Esophagus muscularis mucosa (tissue), 4 donors: ENCODE measurements around the gene TIE1. TPM values are rescaled to one million over a fixed set of nuclear protein-coding genes. Genes with fewer than 3 reads are reported as not detected.

Experiments
- DNase-seq: peaks from one replicate; pipeline ENCODE4 v3.0.0-alpha.2; 2017; ENCODE audit errors: extremely low spot score
- H3K27ac ChIP-seq, 4 donors: fragments of 200-600 bp; sonication (generic); replicated peaks in 1 of 4; 1 replicate in 3 of 4; 2 replicates in 1 of 4; pipeline ENCODE4 v1.5.1; 2016 to 2019; ENCODE audit warnings: mild to moderate bottlenecking in 1 of 4
- H3K27me3 ChIP-seq, 4 donors: fragments of 200-600 bp; sonication (generic); one replicate each; pipeline versions ENCODE4 v1.5.1 to v1.6.0; 2016 to 2019
- H3K36me3 ChIP-seq, 4 donors: fragments of 200-600 bp; sonication (generic); one replicate each; pipeline ENCODE4 v1.5.1; 2016 to 2019
- H3K4me1 ChIP-seq, 4 donors: fragments of 200-600 bp; sonication (generic); one replicate each; pipeline ENCODE4 v1.5.1; 2016 to 2019
- H3K4me3 ChIP-seq, 4 donors: fragments of 200-600 bp; sonication (generic); 1 replicate in 2 of 4; 2 replicates in 2 of 4; pipeline ENCODE4 v1.5.1; 2016 to 2019; ENCODE audit warnings: mild to moderate bottlenecking in 4 of 4, moderate library complexity in 1 of 4
- H3K9me3 ChIP-seq, 4 donors: fragments of 200-600 bp; sonication (generic); 1 replicate in 3 of 4; 2 replicates in 1 of 4; pipeline ENCODE4 v1.5.1; 2016 to 2019
- EP300 ChIP-seq: sonication (generic); formaldehyde crosslinking; IDR thresholded peaks from one replicate; pipeline ENCODE4 v1.6.1; 2017; ENCODE audit warnings: antibody characterized with exemption
- POLR2A ChIP-seq: fragments of 450-650 bp; IDR thresholded peaks from one replicate; pipeline ENCODE4 v1.6.1; 2017; ENCODE audit warnings: antibody characterized with exemption, moderate library complexity, mild to moderate bottlenecking, low read depth
- POLR2AphosphoS5 ChIP-seq, 2 donors: sonication (generic); formaldehyde crosslinking; IDR thresholded peaks; one replicate each; pipeline ENCODE4 v1.6.1; 2017; ENCODE audit warnings: antibody characterized with exemption in 2 of 2
- WGBS: methylation state at CpG from one replicate; pipeline ENCODE4 v1.1.5; 2018; 5-methylcytosine and 5-hydroxymethylcytosine counted together
- intact Hi-C: fragments of 100-400 bp; cut with DNase I; formaldehyde crosslinking; loops from one replicate; pipeline ENCODE4 v1.15.1; 2023
- total RNA-seq, 4 donors: library from RNA; depleted of rRNA; stranded (reverse); fragments of >200 nt; gene quantifications; one replicate each; pipeline versions ENCODE4 v1.1.0 to v1.2.1, GENCODE V29; 2016
- TF ChIP-seq, protein P1 (sequence below), 3 experiments: fragments of 200-600 bp in 2 of 3; fragments of 450-650 bp in 1 of 3; sonication (generic) in 2 of 3; IDR thresholded peaks; one replicate each; pipeline ENCODE4 v1.5.1; 2017 to 2019; ENCODE audit warnings: antibody characterized with exemption in 3 of 3, mild to moderate bottlenecking in 2 of 3, moderate library complexity in 1 of 3

The TIE1 gene
- total RNA-seq, 4 donors from 2014 or later, result 16.2 to 51.1 (median 32.6) TPM

DNA sequence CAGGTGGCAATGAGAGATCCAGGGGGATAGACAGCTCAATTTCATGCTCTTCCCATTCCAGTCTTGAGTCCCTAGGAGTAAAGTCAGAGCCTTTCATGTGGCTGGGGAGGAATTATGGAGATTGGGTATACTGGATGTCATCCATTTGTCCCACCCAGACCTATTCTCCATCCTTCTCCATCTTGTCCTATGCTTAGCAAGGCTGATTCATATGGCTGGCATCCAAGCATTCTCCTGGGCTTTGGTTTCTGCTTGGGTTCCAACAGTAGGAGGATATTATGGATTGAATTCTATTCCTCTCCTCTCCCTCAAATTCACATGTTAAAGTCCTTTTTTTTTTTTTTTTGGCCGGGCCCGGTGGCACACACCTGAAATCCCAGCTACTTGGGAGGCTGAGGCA lies 54.2 kb downstream of the TIE1 start:
- peaks cover 0 to 4% (median 0%) of the 10 kb centered on the region in 4 donors for H3K36me3 ChIP-seq
- WGBS, result 92% methylated on average over 2 of the region's 2 CpGs
- H3K4me1 ChIP-seq, result peaks cover 13 to 25% (median 22%) of the 10 kb centered on the region in 4 donors
- intact Hi-C loops, result no loop called here
- no peaks in the 10 kb centered on the region for H3K27me3 ChIP-seq
- no peak for DNase-seq
- H3K9me3 ChIP-seq, result no peaks in the 10 kb centered on the region
- TF ChIP-seq POLR2AphosphoS5 (IDR thresholded peaks at IDR 0.05) (no peak), EP300 (no peak)
- TF ChIP-seq, protein P1, sequence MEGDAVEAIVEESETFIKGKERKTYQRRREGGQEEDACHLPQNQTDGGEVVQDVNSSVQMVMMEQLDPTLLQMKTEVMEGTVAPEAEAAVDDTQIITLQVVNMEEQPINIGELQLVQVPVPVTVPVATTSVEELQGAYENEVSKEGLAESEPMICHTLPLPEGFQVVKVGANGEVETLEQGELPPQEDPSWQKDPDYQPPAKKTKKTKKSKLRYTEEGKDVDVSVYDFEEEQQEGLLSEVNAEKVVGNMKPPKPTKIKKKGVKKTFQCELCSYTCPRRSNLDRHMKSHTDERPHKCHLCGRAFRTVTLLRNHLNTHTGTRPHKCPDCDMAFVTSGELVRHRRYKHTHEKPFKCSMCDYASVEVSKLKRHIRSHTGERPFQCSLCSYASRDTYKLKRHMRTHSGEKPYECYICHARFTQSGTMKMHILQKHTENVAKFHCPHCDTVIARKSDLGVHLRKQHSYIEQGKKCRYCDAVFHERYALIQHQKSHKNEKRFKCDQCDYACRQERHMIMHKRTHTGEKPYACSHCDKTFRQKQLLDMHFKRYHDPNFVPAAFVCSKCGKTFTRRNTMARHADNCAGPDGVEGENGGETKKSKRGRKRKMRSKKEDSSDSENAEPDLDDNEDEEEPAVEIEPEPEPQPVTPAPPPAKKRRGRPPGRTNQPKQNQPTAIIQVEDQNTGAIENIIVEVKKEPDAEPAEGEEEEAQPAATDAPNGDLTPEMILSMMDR (IDR thresholded peaks at IDR 0.05), result no peak
- no peak overlapping the region for H3K27ac ChIP-seq
- no peak overlapping the region for H3K4me3 ChIP-seq

GRCh38 chr1:43357251-43357650 lies 56.5 kb downstream of the TIE1 start:
- Histone ChIP-seq H3K4me3 (no peak overlapping the region), H3K36me3 (peaks cover 0 to 25% (median 16%) of the 10 kb centered on the region in 4 donors), H3K27ac (peak overlapping the region in 2 of 4 donors; percentile 89 to 91), H3K4me1 (peaks cover 13 to 20% (median 18%) of the 10 kb centered on the region in 4 donors), H3K27me3 (no peaks in the 10 kb centered on the region), H3K9me3 (no peaks in the 10 kb centered on the region)
- TF ChIP-seq, protein P1 (IDR thresholded peaks at IDR 0.05), result no peak
- TF ChIP-seq POLR2A (no peak), EP300 (no peak), POLR2AphosphoS5 (IDR thresholded peaks at IDR 0.05) (no peak)
- no peak for DNase-seq
- intact Hi-C loops, result no loop called here
- WGBS, result 89% methylated on average over 4 of the region's 4 CpGs

DNA sequence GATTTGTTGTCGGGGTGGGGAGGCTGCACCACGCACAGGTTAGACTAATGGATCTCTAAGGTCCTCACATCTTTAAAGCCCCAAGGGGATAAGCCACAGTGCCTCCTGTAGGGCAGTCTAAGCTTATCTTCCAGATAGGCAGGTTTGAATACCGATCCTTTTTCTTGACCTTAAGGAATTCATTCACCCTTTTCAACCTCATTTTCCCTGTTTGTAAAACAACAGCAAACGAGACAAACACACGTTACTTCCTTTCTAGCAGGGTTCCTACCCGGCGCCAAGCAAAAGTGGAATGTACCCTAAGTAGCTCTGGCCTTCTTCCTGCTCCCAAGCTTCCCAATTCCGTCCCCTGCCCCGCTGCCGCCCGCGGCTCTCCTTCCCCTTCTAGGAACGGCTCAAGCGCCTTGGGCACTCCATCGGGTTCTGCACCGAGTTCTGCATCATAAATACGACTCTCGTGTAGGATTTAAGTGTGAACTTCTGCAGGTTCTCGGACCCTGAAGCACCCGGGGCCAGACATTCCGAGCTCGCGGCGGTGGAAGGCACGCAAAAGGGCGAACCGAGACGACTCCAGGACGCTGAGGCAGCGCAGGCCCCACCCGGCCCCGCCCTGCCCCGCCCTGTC lies 57.5 kb downstream of the TIE1 start:
- Histone ChIP-seq H3K27me3 (no peaks in the 10 kb centered on the region), H3K9me3 (no peaks in the 10 kb centered on the region), H3K27ac (peak overlapping the region; percentile 89 to 94 (median 90)), H3K4me1 (peaks cover 13 to 20% (median 18%) of the 10 kb centered on the region in 4 donors), H3K4me3 (peak overlapping the region; percentile 61 to 78 (median 72)), H3K36me3 (peaks cover 8 to 34% (median 26%) of the 10 kb centered on the region in 4 donors)
- WGBS, result 3% methylated on average over 12 of the region's 33 CpGs
- no peak for DNase-seq
- intact Hi-C loops, result no loop called here
- TF ChIP-seq, protein P1 (IDR thresholded peaks at IDR 0.05), result peak in 2 of 3 experiments; percentile 35 to 38
- peak; percentile 21 for TF ChIP-seq POLR2A
- TF ChIP-seq EP300, result no peak
- TF ChIP-seq POLR2AphosphoS5 (IDR thresholded peaks at IDR 0.05), result peak in 1 of 2 donors; percentile 74

- intact Hi-C loops, result no loop called here
- H3K27ac ChIP-seq, result peak within 1 kb of the TSS; percentile 89 to 94 (median 90)
- peaks cover 16 to 42% (median 34%) of the 10 kb centered on the region in 4 donors for H3K36me3 ChIP-seq
- H3K4me3 ChIP-seq, result peak within 1 kb of the TSS; percentile 61 to 78 (median 72)
- WGBS, result 3% methylated on average over 35 of the region's 59 CpGs
- TF ChIP-seq POLR2AphosphoS5 (IDR thresholded peaks at IDR 0.05) (peak in 1 of 2 donors; percentile 81), POLR2A (no peak)
- TF ChIP-seq, protein P1 (IDR thresholded peaks at IDR 0.05), result no peak
- peak; percentile 99 for DNase-seq
- H3K4me1 ChIP-seq, result peaks cover 13 to 20% (median 18%) of the 10 kb centered on the region in 4 donors
- no peaks in the 10 kb centered on the region for H3K27me3 ChIP-seq
- no peaks in the 10 kb centered on the region for H3K9me3 ChIP-seq
Measured at GRCh38 chr1:43358746-43359693, 58.2 kb downstream of the TIE1 start, which contains the start of gene CDC20. TSS of gene CDC20 (plus strand) at chr1:43358981. CDS start at chr1:43359216, 235 bp downstream.
